ENCODE data around the gene BARHL2. TPM values are rescaled to one million over a fixed set of nuclear protein-coding genes. Genes with fewer than 3 reads are reported as not detected.

BARHL2 gene
- total RNA-seq, 2 experiments from 2014 or later, result not detected

DNA sequence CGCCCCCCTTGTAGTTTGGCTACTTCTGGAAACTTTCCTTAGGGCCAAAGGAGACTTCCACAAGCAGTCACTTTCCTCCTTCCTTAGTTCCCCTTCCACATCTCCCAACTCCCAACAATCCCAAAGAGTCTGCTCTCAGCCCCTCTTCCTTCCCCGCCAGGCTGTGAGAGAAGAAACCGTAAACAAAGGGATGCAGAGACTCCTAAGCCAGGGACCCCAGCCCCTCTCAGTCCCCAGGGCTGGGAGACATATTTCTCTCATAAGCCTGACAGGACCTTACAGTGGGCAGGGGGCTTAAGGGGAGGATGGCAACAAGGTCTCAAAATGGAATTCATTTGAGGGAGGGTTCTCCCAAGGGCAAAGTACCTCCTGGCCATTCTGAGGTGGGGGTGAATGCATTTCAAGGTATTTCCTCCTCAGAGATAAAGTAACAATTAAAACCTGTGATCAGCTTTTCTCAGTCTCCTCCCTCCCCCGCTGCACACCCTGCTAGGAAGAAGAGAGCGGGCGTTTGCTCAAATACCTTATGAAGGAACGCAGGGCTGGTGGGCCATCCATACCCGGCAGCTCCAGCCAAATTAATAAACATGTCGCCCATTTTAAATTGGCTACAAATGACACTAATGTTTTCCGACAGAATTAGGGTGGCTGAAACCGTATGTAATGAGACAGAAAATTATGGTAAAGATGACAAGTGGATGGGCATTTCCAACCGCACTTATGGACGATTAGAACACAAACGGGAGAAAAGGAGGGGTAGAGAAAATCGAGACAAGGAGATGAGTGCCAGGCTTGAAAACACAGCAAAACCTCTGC lies 4.0 kb downstream of the BARHL2 start:
- ChIA-PET POLR2A (no interaction called here), CTCF (interaction anchor here (1.1 kb wide), 1 partner anchor 11 kb away, joined by 3 read pairs; no protein-coding TSS in a partner anchor)
- Mint-ChIP-seq H3K9me3 (no peaks in the 10 kb centered on the region), H3K36me3 (ENCODE audit: low read depth) (peaks cover 4% of the 10 kb centered on the region), H3K4me3 (no peak overlapping the region), H3K4me1 (peaks cover 5% of the 10 kb centered on the region), H3K27me3 (peaks cover 85% of the 10 kb centered on the region), H3K27ac (no peak overlapping the region)
- DNase-seq, result no peak

DNA sequence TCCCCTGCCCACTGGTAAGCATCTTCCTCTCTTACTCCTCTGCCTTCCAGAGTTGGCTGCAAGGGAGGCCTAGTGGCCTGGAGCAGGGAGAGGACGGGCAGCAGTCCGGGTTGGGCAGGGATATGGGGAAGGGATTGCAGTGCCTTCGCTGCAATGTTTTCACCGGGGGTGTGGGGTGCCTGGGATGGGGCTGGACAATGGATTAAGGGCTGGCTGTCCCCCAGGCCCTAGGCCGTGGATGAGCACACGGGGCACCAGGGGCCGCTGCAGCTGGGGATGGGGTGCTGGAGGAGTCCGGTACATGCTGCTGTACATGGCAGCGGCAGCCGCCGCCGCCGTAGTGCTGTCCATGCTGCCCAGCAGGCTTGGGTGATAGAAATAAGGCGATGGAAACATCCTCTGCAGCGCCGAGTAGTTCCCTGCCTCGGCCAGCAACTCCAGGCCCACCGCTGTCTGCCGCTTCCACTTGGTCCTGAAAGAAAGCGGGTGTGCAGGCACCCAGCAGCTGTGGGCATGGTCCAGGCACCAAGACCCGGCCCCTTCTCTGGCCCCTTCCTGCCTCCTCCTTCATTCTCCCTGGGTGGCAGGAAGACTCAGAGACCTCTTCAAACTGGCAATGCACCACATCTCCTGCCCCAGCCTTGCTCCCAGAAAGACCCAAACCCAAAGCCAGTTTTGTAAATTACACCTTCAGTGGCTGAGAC lies 4.8 kb downstream of the BARHL2 start:
- no peak overlapping the region for H3K27ac Mint-ChIP-seq
- ChIA-PET POLR2A (no interaction called here), CTCF (no interaction called here)
- H3K4me3 Mint-ChIP-seq, result no peak overlapping the region
- no peak for DNase-seq
- H3K27me3 Mint-ChIP-seq, result peaks cover 91% of the 10 kb centered on the region
- H3K36me3 Mint-ChIP-seq (ENCODE audit: low read depth), result peaks cover 4% of the 10 kb centered on the region
- H3K9me3 Mint-ChIP-seq, result no peaks in the 10 kb centered on the region
- H3K4me1 Mint-ChIP-seq, result peaks cover 5% of the 10 kb centered on the region

DNA sequence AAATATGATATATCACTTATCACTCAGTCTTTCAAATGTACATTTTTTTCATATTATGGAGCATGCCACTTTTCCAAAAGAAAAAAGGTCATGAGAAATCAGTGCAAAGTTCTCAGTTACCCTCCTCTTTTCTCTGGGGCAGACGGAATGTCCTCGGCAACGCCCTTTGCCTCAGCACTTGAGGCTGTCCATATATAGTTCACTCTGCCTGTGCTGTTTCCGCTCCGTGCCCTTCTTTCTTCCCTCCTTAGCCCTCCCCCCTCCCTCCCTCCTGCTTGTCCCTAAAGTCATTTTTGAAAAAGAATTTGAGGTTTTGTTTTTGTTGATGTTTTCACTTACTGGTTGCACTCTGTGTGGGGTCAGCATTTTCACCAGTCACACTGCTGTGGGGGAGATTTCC lies 5.4 kb downstream of the BARHL2 start:
- no peak for DNase-seq
- Mint-ChIP-seq H3K4me3 (no peak overlapping the region), H3K27ac (no peak overlapping the region), H3K36me3 (ENCODE audit: low read depth) (no peaks in the 10 kb centered on the region), H3K4me1 (peaks cover 5% of the 10 kb centered on the region), H3K27me3 (peaks cover 91% of the 10 kb centered on the region), H3K9me3 (no peaks in the 10 kb centered on the region)
- ChIA-PET POLR2A (no interaction called here), CTCF (interaction anchor here (1.5 to 1.9 kb wide), 2 partner anchors 10 to 17 kb away, joined by 5 read pairs; no protein-coding TSS in a partner anchor)

DNA sequence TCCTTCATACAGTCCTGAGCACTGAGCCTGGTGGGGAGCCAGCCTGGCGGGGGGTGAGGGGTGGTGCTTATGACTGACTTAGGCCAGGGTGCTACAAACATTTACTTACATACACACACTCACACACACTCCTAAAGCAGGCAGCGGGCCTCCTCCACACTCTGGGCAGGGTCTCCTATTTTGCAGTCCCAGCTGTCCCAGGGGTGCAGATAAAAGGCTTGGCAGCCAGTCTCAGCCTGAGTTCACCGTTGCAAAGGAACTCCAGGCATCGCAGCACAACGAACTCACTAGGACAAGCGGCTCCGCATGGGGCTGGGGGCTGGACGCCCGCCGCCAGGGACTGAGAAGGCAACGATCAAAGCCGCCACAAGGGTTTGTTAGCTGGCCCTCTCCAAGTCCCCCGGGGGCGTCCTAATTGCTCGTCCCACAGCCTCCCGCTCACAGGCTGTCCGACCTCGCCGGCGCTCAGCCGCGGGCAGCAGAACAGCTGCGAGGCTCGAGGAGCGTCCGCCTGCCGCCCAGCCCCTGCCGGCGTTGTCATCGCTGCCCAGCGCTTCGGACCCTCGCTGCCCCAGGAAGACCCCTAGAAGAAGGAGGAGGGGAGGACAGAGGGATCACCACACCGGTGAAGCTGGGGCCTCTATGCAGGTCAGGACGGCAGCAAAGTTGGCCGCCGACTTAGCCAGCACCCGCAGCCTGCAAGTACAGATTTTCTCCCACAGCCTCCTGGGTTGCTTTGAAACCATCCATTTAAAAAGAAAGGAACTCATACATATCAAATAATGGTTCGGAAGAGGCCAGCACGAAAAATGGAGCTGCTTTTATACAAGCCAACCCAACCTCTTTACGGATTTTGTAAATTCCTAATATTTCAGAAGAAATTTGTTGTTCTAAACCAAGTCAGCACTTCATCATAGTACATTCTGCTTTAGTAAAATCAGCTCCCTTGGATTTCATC lies 6.2 kb downstream of the BARHL2 start:
- DNase-seq, result no peak
- ChIA-PET POLR2A (no interaction called here), CTCF (interaction anchor here (1.5 to 1.9 kb wide), 2 partner anchors 11 to 18 kb away, joined by 5 read pairs; no protein-coding TSS in a partner anchor)
- no peak overlapping the region for H3K4me3 Mint-ChIP-seq
- H3K27me3 Mint-ChIP-seq, result peaks cover 90% of the 10 kb centered on the region
- H3K36me3 Mint-ChIP-seq (ENCODE audit: low read depth), result no peaks in the 10 kb centered on the region
- H3K9me3 Mint-ChIP-seq, result no peaks in the 10 kb centered on the region
- H3K27ac Mint-ChIP-seq, result no peak overlapping the region
- peaks cover 9% of the 10 kb centered on the region for H3K4me1 Mint-ChIP-seq

DNA sequence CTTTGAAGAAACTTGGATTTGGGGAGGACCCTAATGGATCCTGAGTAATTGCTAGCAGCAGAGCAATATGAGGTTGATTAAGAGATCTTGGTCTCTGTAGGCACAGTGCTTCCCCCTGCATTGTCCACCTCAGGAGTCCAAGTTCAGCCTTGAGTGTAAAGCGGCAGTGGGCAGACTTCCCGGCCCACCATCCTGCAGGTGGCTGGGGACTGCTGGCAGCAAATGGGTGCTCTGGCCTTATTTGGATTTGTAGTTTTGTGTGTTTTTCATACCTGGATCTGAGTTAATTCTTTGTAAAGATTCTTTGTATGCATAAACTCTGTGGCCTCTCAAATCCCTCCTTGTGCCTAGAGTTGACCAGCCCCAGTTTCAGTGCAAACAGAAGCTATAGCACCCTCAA lies 7.6 kb downstream of the BARHL2 start:
- peaks cover 9% of the 10 kb centered on the region for H3K4me1 Mint-ChIP-seq
- no peak overlapping the region for H3K27ac Mint-ChIP-seq
- CTCF ChIA-PET, result interaction anchor here (0.8 kb wide), 1 partner anchor 17 kb away, joined by 4 read pairs; no protein-coding TSS in a partner anchor
- POLR2A ChIA-PET, result no interaction called here
- H3K36me3 Mint-ChIP-seq (ENCODE audit: low read depth), result no peaks in the 10 kb centered on the region
- DNase-seq, result no peak
- peaks cover 94% of the 10 kb centered on the region for H3K27me3 Mint-ChIP-seq
- no peaks in the 10 kb centered on the region for H3K9me3 Mint-ChIP-seq
- no peak overlapping the region for H3K4me3 Mint-ChIP-seq

DNA sequence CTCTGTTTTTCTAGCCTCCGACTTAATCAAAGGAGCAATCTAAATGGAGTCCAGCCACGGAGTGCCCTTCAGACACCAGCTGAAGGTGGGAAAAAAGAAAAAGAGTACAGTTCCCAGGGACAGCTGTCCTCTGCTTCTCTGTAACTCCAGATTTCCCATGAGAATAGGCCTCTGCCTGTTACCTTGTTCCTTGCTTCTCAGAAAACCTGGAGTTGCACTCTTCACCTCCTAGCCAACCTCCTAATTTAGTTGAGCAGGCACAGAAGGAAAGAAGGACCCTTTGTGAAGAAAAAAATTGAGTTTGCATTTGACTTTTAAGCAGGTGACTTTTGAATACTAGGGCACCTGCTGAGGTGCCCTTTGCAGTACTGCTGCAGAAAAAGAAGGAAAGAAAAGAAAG lies 8.3 kb downstream of the BARHL2 start:
- Mint-ChIP-seq H3K27ac (no peak overlapping the region), H3K27me3 (peaks cover 93% of the 10 kb centered on the region), H3K4me1 (peaks cover 9% of the 10 kb centered on the region), H3K36me3 (ENCODE audit: low read depth) (no peaks in the 10 kb centered on the region), H3K4me3 (no peak overlapping the region), H3K9me3 (no peaks in the 10 kb centered on the region)
- DNase-seq, result no peak
- CTCF ChIA-PET, result interaction anchor here (2.6 kb wide), 1 partner anchor 13 kb away, joined by 8 read pairs; no protein-coding TSS in a partner anchor
- POLR2A ChIA-PET, result no interaction called here

DNA sequence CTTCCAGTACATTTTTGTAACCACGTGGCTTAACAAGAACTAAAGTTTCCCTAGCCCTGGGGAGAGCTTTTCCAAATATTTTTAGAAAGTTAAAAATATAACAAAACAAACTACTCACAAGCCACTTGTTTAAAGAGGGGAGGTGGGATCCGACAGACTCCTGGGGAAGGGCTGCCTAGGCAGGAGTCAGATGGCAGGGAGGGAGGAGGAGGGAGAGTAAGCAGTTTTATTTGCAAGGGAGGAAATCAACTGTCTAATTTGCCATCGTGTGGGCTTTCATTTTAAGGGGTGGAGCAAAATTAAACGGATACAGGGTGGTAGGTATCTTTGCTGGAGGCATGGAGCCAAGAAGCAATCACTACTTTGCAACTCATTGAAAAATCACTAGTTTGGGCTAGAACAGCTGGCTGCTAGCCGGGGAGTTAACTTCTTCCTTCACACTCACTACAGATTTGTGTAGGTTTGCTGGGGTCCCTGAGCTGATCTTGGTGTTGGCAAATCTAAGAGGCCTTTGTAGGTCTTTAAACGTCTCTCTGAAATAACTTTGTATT lies 8.8 kb downstream of the BARHL2 start:
- no peaks in the 10 kb centered on the region for H3K9me3 Mint-ChIP-seq
- H3K36me3 Mint-ChIP-seq (ENCODE audit: low read depth), result no peaks in the 10 kb centered on the region
- POLR2A ChIA-PET, result no interaction called here
- peaks cover 89% of the 10 kb centered on the region for H3K27me3 Mint-ChIP-seq
- H3K27ac Mint-ChIP-seq, result no peak overlapping the region
- no peak for DNase-seq
- CTCF ChIA-PET, result interaction anchor here (1.2 to 2.6 kb wide), 3 partner anchors 13 to 23 kb away, joined by 3 to 8 read pairs (median 5); no protein-coding TSS in a partner anchor
- no peak overlapping the region for H3K4me3 Mint-ChIP-seq
- H3K4me1 Mint-ChIP-seq, result peaks cover 9% of the 10 kb centered on the region

DNA sequence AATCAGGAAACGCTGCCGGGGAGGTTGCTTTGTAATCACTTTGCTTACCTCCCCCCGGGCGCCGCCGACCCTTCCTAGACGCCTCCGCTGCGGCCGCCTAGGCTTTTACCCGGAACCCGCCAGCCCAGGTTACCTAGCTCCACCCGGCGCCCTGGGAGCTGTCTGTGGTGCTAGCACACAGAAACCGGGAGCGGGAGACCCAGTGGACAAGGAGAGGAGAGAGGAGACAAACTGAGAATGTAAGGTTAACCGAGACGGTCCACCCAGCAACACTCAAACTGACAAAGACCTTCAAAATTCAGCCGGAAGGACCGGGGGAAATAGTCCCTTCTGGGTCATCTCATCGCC lies 9.8 kb downstream of the BARHL2 start:
- CTCF ChIA-PET, result interaction anchor here (1.2 to 2.6 kb wide), 4 partner anchors 14 to 126 kb away, joined by 3 to 8 read pairs (median 5); no protein-coding TSS in a partner anchor
- no peak for DNase-seq
- POLR2A ChIA-PET, result no interaction called here

DNA sequence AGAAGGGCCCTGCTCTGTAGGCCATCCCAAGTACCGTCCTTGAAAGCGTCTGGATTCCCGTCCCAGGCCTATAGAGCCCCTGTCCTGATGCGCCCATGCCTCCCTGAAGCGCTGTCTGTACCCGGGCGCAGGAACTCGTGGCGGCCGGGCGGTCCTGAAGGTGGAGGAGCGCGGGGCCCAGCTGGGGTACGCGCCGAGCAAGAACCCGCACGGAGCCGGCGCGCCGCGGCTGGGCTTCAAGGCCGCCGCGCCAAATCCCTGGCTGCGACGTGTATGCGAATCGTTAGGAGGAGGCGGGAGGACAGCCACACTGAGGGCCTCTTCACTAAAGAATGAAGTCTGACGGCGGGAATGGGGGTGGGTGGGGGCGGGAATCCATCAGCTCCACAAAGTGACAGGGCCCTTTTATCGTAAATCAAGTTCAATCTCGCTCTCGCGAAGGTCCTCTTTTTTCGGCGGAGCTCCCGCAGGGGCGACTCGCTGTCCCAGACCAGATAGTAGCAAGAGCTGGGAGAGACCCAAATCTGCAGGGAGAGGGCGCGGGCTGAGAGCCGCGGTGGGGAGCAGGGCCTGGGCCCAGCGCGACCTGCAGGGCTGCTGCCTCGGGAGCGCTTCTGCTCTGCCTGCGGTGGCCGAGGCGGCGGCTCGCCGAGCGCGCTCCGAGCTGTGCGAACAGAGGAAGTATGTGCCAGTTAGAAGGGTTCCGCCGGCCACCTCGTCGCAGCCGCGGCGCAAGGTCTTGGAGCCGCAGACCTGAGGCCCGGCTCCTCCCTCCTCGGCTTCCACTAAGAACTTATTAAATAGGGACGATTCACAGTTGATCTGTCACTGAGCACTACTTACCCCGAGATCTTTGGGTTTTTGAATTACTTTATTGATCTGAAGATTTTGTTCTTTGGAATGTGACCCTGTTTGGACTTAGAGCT lies 10.4 kb downstream of the BARHL2 start:
- Mint-ChIP-seq H3K4me1 (peaks cover 9% of the 10 kb centered on the region), H3K27ac (no peak overlapping the region), H3K36me3 (ENCODE audit: low read depth) (no peaks in the 10 kb centered on the region), H3K4me3 (no peak overlapping the region), H3K27me3 (peaks cover 83% of the 10 kb centered on the region), H3K9me3 (no peaks in the 10 kb centered on the region)
- POLR2A ChIA-PET, result no interaction called here
- no peak for DNase-seq
- CTCF ChIA-PET, result interaction anchor here (1.3 to 2.6 kb wide), 3 partner anchors 15 to 126 kb away, joined by 3 to 8 read pairs (median 5); no protein-coding TSS in a partner anchor

More for the DNA sequence above, 9.8 kb downstream of the BARHL2 start:
- Mint-ChIP-seq H3K9me3 (no peaks in the 10 kb centered on the region), H3K27ac (no peak overlapping the region), H3K4me3 (no peak overlapping the region), H3K36me3 (ENCODE audit: low read depth) (no peaks in the 10 kb centered on the region), H3K4me1 (peaks cover 9% of the 10 kb centered on the region), H3K27me3 (peaks cover 84% of the 10 kb centered on the region)

DNA sequence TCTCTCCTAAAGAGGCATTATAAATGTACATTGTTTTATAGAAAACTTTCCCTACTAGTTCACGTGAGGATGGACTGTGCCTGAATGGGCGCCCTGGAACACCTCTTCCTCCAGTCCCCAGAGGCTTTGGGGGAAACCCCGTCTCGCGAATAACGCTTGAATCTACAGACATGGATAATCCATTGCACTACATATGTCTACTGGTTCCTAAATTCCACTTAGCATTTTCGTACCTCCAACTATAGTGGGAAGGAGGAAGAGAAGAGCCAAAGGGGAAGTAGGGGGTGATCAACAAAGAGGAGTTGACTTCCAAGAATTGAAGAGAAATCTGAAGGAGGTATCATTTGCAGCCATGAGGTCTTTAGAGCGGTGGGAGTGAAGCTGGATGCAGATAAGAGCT lies 11.1 kb downstream of the BARHL2 start:
- Mint-ChIP-seq H3K9me3 (no peaks in the 10 kb centered on the region), H3K27me3 (peaks cover 83% of the 10 kb centered on the region), H3K4me1 (peaks cover 9% of the 10 kb centered on the region), H3K27ac (no peak overlapping the region), H3K4me3 (no peak overlapping the region), H3K36me3 (ENCODE audit: low read depth) (no peaks in the 10 kb centered on the region)
- DNase-seq, result no peak
- CTCF ChIA-PET, result interaction anchor here (1.3 to 1.8 kb wide), 2 partner anchors 15 to 127 kb away, joined by 3 to 5 read pairs; no protein-coding TSS in a partner anchor
- POLR2A ChIA-PET, result no interaction called here

DNA sequence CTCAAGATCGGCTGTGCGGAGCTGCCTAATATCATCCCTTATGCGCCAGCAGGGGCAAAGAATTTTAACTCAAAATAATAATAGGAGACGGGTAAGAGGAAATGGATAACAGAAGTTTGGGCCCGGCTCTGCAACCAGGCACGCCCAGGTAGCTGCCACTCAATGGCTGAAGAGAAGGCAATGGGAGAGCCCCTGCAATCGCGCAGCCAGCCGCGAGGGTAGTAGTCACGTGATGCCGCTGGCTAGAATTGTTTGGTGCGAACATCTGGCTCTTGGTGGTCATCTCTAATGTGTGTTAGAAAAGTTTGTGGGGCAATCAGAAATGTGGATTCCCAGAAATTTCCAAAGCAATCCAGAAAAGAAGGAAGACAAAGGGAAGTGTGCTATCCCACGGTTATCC lies 12.3 kb downstream of the BARHL2 start:
- H3K36me3 Mint-ChIP-seq (ENCODE audit: low read depth), result no peaks in the 10 kb centered on the region
- no peak for DNase-seq
- H3K4me1 Mint-ChIP-seq, result peaks cover 9% of the 10 kb centered on the region
- CTCF ChIA-PET, result interaction anchor here (1.3 kb wide), 1 partner anchor 17 kb away, joined by 3 read pairs; no protein-coding TSS in a partner anchor
- POLR2A ChIA-PET, result no interaction called here
- H3K4me3 Mint-ChIP-seq, result no peak overlapping the region
- H3K27me3 Mint-ChIP-seq, result peaks cover 79% of the 10 kb centered on the region
- no peak overlapping the region for H3K27ac Mint-ChIP-seq
- no peaks in the 10 kb centered on the region for H3K9me3 Mint-ChIP-seq

Measured in activated CD4-positive, alpha-beta T cell treated with anti-CD3 and anti-CD28 coated beads, Interleukin-2, amount 10 ng/mL, durations not matched to agents 7 days and 5 days (primary cell).